Pancreas (tissue), 10 donors: ENCODE results near the gene MOB3B. TPM values are rescaled to one million over a fixed set of nuclear protein-coding genes. Genes with fewer than 3 reads are reported as not detected.

Experiments used
- ATAC-seq, 4 donors: fragments of 200-7000 bp; cut with Tn5 transposase; one replicate each; pipeline versions ENCODE4 v1.8.0 to v1.9.1; 2020; ENCODE audit warnings: mild to moderate bottlenecking in 4 of 4, moderate library complexity in 4 of 4
- DNase-seq, 6 donors: peaks; one replicate each; pipeline ENCODE4 v3.0.0-alpha.2; 2020
- FAIRE-seq: peaks from 2 replicates; lab custom pipeline; 2012; peaks lifted over from hg19 to GRCh38; lab: Jason Lieb, UNC
- H3K27ac ChIP-seq, 4 donors: fragments of 200-600 bp; sonication (generic); 1 replicate in 3 of 4; 2 replicates in 1 of 4; pipeline versions ENCODE4 v1.5.0 to v1.8.0; 2020
- H3K27me3 ChIP-seq, 4 donors: fragments of 200-600 bp; one replicate each; pipeline ENCODE4 v1.8.0; 2021
- H3K36me3 ChIP-seq, 3 donors: fragments of 200-600 bp; sonication (generic) in 1 of 3; one replicate each; pipeline versions ENCODE4 v1.5.0 to v1.8.0; 2020 to 2021
- H3K4me1 ChIP-seq, 3 donors: fragments of 200-600 bp; one replicate each; pipeline ENCODE4 v1.8.0; 2021
- H3K4me3 ChIP-seq, 4 donors: fragments of 200-600 bp; sonication (generic) in 2 of 4; one replicate each; pipeline versions ENCODE4 v1.5.0 to v1.8.0; 2020 to 2021
- H3K9me3 ChIP-seq, 4 donors: fragments of 200-600 bp; one replicate each; pipeline ENCODE4 v1.8.0; 2021
- CTCF ChIP-seq, 4 donors: fragments of 200-600 bp; sonication (generic) in 3 of 4; IDR thresholded peaks; one replicate each; pipeline versions ENCODE4 v1.5.0 to v1.8.0; 2021; ENCODE audit warnings: antibody characterized with exemption in 4 of 4
- WGBS, 2 donors: extraction: QIAGEN DNeasy Blood & Tissue Kit; methylation state at CpG; one replicate each; pipeline ENCODE4 v1.1.7; 2013; 5-methylcytosine and 5-hydroxymethylcytosine counted together
- intact Hi-C, 3 donors: fragments of 100-400 bp; cut with DNase I; formaldehyde crosslinking; loops; one replicate each; pipeline versions ENCODE4 v1.11.1 to v1.14.2; 2022
- polyA plus RNA-seq, 2 donors: library from polyadenylated mRNA; stranded (reverse); fragments of 200-250 nt; gene quantifications; one replicate each; pipeline ENCODE4 v1.2.3, GENCODE V29; 2013
- total RNA-seq, 6 donors: library from RNA; stranded (reverse); fragmentation: NEBNext Ultra II Directional in 4 of 6; extraction: Animal tissue kit (Norgen Biotek cat#: 25700) in 4 of 6; gene quantifications; one replicate each; pipeline versions ENCODE4 v1.2.1 to v1.2.4, GENCODE V29; 2021 to 2023
- donor health status: healthy with polysubstance abuse.
- donor health status: DM: no; HTN: no; CAD: no; lungs with moderate emphysema.
- donor health status: DM: no; HTN: no; CAD: no.
- donor health status: control.
- donor health status: control.
- donor health status: Bipolar disorder and iron deficiency.
- donor health status: DM: yes; HTN: yes; CAD: no.
- donor health status: DM: no; HTN: no; CAD: no.
- donor health status: DM: no; HTN: no; CAD: no.
- donor health status: DM: yes; HTN: yes; CAD: no.

The MOB3B gene
- total and polyA plus RNA-seq, 8 donors = 1.4 to 10.5 (median 4.0) TPM

DNA sequence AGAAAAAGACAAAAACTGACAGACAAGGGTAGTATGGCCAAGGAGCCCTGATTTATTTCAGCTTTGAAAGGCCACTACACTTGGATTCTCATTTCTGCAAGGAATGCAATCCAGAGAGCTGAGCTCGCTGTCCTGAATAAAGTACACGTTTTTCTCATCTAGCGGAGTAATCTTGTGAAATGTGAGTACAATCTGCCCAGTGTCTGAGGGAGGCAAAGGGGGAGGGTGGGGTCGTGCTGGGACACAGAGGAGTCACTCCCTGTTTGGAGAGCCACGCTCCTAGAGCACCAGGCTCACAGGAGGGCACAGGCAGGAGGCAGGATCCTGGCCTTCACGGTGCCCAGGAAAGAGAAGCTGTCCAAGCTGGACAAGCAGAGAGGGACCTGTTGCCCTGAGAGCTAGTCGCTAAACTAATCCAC lies 56.5 kb downstream of the MOB3B start:
- no peak overlapping the region for H3K27ac ChIP-seq
- FAIRE-seq = no peak

DNA sequence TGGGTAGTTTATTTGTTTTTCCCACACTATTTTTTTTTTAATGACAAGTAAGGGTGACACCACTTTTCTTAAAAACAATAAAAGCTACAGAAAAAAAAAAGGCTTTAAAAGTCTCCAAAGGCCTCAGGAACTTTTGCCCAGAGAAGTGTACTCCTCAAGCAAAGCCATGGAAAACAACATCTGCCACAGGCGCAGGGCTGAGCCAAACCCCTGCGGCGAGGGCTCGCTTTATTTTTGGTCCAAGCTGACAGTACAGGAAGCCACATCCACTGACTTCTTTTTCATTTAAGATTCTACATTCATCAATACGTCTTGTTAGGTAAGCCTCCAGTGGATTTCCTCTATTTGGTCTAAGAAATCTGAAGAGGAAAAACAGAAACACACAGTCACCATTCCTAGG lies 57.4 kb downstream of the MOB3B start:
- TF ChIP-seq CTCF (IDR thresholded peaks at IDR 0.05) = no peak
- H3K36me3 ChIP-seq = no peaks in the 10 kb centered on the region
- ATAC-seq (peak in 1 of 4 donors; percentile 43), DNase-seq (no peak), FAIRE-seq (no peak)
- no peak overlapping the region for H3K4me3 ChIP-seq
- H3K27me3 ChIP-seq = no peaks in the 10 kb centered on the region
- intact Hi-C loops = no loop called here
- H3K9me3 ChIP-seq = no peaks in the 10 kb centered on the region
- H3K4me1 ChIP-seq = no peaks in the 10 kb centered on the region
- 82 to 90% methylated on average over 5 of the region's 5 CpGs for WGBS, 2 donors
- H3K27ac ChIP-seq = no peak overlapping the region

More for the DNA sequence above, 56.5 kb downstream of the MOB3B start:
- H3K9me3 ChIP-seq = no peaks in the 10 kb centered on the region
- no peak overlapping the region for H3K4me3 ChIP-seq
- no peaks in the 10 kb centered on the region for H3K27me3 ChIP-seq
- no peaks in the 10 kb centered on the region for H3K4me1 ChIP-seq
- H3K36me3 ChIP-seq = no peaks in the 10 kb centered on the region
- peak in 2 of 6 donors; percentile 18 to 22 for DNase-seq
- no peak for TF ChIP-seq CTCF (IDR thresholded peaks at IDR 0.05)
- WGBS, 2 donors = 47 to 52% methylated on average over 7 of the region's 7 CpGs
- peak in 3 of 4 donors; percentile 50 to 71 (median 62) for ATAC-seq
- intact Hi-C loops = no loop called here

DNA sequence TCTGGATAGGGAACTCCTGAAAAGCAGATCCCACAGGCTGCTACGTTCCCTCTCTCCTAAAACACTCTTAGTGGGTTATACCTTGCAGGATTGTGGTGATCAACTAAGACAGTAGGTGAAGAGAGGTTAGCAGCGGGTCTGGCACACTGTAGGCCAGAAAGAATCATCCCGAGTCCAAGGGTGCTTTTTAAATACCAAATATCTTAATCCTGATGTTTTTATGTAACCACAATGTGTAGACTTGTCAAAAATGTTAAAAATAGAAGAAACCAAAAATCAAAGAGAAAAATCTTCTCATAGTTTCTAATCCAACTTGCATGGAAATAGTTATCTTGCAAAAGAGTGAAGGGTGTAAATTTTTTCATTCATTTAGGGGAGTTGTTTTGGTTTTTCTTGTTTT lies 57.8 kb downstream of the MOB3B start:
- H3K27ac ChIP-seq = no peak overlapping the region
- no peaks in the 10 kb centered on the region for H3K4me1 ChIP-seq

GRCh38 chr9:27471366-27471765 lies 58.2 kb downstream of the MOB3B start:
- TF ChIP-seq CTCF (IDR thresholded peaks at IDR 0.05) = no peak
- H3K4me1 ChIP-seq = no peaks in the 10 kb centered on the region
- 87 to 93% methylated on average over 5 of the region's 5 CpGs for WGBS, 2 donors
- no peak for DNase-seq
- H3K27ac ChIP-seq = no peak overlapping the region
- no peak for ATAC-seq
- no peak for FAIRE-seq
- H3K27me3 ChIP-seq = no peaks in the 10 kb centered on the region
- no peak overlapping the region for H3K4me3 ChIP-seq
- intact Hi-C loops = no loop called here
- no peaks in the 10 kb centered on the region for H3K36me3 ChIP-seq
- no peaks in the 10 kb centered on the region for H3K9me3 ChIP-seq

More for the DNA sequence above, 57.8 kb downstream of the MOB3B start:
- WGBS, 2 donors = 87 to 96% methylated on average over 3 of the region's 3 CpGs
- no peak for DNase-seq
- no peaks in the 10 kb centered on the region for H3K36me3 ChIP-seq
- no peak overlapping the region for H3K4me3 ChIP-seq
- no peaks in the 10 kb centered on the region for H3K27me3 ChIP-seq
- FAIRE-seq = no peak
- TF ChIP-seq CTCF (IDR thresholded peaks at IDR 0.05) = no peak
- intact Hi-C loops = no loop called here
- ATAC-seq = peak in 1 of 4 donors; percentile 29
- H3K9me3 ChIP-seq = no peaks in the 10 kb centered on the region

- DNase-seq (no peak), ATAC-seq (no peak), FAIRE-seq (no peak)
- 95 to 97% methylated on average over 6 of the region's 6 CpGs for WGBS, 2 donors
- intact Hi-C loops = no loop called here
- no peak overlapping the region for H3K27ac ChIP-seq
- no peak for TF ChIP-seq CTCF (IDR thresholded peaks at IDR 0.05)
- no peaks in the 10 kb centered on the region for H3K9me3 ChIP-seq
- no peaks in the 10 kb centered on the region for H3K36me3 ChIP-seq
- H3K4me1 ChIP-seq = no peaks in the 10 kb centered on the region
- no peaks in the 10 kb centered on the region for H3K27me3 ChIP-seq
- no peak overlapping the region for H3K4me3 ChIP-seq
These were observed 59.2 kb downstream of the MOB3B start for GRCh38 chr9:27470291-27470856.
